NCI-H2171 treated with DMSO at 0.1 percent for 48 hours (cell line): ENCODE data around the gene DBN1.
"Not testable (repeated sequence)": the region's sequence is repeated elsewhere in the genome, so short reads cannot be mapped to it uniquely, and the experiment has no call there.

ENCODE experiments used
- DNase-seq: peaks from one replicate; lab custom pipeline; 2025; lab: John Stamatoyannopoulos, UW

DBN1 gene

DNA sequence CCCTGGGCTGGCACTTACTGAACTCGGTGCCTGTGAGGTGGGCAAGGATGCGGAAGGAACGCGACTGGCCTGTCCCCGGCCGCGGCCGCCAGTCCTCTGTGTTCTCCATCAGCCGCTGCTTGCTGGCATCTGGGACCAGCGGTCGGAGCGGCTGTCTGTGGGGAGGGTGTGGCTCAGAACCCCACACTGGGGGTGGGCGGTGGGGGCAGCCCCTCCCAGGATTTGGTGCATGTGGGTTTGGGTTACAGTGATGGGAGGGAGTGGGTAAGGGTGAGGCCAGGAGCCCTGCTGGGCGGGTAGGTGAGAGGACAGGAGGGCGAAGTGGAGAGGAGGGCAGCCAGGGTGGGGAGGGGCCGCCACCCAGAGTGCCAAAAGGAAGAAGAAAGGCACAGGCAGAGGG lies 17.6 kb upstream of the DBN1 start:
- no peak for DNase-seq

DNA sequence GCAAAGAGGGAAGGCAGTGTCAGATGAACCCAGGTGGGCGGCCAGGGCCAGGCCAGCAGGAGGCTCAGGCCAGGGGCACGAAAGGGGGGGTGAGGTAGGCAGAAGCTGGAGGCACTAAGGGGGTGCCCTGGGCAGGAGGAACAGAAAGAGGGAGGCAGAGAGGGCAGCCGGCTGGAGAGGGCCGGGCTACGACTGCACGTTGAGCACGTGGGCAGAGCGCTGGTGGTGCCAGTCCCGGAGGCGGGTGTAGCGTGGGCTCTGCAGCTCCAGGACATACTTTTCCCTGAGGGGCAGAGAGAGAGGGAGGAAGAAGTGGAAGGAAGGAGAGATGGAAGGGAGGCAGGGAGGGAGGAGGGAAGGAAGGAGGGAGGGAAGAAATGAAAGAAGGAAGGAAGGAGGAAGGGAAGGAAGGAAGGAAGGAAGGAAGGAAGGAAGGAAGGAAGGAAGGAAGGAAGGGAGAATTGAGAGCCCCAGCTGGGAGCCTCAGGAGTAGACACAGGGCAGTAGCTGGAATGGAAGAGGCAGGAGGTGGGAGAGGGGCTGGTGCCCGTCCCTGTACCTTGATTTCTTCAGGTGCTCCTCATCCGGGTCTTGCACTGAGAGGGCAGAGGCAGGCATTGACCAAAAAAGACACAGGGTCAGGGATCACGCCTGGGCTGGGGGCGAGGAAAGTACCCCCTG lies 17.0 kb upstream of the DBN1 start:
- no peak for DNase-seq

DNA sequence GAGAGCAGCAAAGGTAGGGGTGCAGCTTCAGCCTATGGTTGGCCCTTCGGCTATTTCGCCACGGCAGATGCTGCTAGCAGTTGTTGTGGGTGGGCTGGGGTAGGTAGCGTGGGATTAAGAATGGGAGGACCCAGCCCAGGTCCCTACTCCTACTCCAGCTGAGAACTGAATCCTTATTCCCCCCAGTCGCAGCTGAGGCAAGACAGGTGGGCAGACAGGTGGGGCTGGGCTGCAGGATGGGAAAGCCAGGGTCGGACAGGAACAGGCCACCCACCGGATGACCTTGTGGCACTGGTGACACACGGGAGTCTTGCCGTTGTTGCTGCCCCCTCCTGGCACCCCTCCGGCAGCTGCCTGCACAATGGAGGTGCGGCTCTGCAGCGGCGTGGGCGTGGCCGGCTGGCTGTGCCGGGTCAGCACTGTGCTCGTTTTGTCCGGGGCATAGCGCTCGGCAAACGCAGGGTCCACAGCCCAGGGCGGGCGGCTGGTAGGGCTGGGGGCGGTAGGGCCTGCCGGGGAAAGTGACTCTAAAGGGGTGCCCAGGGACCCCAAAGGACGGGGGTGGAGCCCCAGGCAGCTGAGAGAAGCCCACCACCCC lies 15.8 kb upstream of the DBN1 start:
- DNase-seq = no peak

DNA sequence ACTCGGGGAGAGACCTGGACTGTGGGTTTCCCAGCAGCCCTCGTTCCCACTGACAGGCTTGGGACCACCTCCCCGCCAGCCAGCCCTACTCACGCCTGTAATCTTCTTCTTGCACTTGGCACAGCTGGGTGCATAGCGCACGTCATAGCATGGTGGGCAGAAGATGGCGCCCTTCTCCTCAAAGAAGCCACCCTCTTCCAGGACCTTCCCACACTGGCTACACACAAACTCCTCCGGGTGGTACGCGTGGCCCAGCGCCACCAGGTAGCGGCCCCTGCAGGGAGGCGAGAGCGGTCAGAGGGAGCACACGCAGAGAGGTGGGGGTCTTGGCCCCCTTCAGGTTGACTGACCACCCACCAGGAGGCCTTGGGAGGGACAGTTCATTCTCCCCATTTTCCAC lies 14.5 kb upstream of the DBN1 start:
- DNase-seq = no peak

DNA sequence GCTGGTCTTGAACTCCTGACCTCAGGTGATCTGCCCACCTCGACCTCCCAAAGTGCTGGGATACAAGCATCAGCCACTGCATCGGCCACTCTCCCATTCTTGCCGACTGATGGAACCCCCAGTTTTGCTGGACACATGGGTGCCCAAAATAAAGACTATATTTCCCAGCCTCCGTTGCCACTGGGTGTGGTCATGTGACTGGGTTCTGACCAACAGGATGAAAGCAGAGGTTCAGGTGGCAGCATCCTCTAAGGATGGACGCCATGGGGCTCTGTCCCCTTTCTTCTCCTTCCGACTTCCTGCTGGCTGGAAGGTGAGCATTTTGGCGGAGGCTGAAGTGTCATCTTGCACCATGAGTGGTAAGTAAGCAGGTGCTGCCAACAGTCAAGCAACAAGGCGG lies 13.7 kb upstream of the DBN1 start:
- no peak for DNase-seq

DNA sequence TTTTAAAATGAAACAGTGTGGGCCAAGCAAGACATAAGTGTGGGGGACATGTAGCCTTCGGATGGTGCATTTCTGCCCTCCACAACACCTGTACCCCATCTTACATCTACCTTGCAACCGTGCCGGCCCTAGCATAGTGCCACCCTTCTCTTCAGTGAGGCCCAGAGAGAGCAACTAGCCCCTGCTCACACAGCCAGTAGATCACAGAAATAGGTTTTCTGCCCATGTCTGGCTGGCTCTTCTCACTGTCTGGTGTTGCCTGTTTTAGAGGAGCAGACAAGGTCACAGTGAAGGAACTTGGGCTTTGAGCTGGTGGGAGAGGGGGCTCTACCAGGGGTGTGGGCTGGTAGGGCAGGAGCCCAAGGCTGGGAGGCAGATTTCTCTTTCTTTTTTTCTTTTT lies 12.8 kb upstream of the DBN1 start:
- no peak for DNase-seq

DNA sequence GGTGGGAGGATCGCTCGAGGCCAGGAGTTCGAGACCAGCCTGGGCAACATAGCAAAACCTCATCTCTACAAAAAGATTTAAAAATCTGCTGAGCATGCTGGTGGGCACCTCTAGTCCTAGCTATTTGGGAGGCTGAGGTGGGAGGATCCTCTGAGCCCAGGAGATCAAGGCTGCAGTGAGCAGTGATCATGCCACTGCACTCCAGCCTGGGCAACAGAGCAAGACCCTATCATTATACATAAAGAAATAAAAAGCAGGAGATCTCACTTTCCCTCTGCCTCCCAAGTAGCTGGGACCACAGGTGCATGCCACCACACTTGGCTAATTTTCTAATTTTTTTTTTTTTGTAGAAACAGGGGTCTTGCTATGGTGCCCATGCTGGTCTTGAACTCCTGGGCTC lies 12.3 kb upstream of the DBN1 start:
- DNase-seq = not testable (repeated sequence)

DNA sequence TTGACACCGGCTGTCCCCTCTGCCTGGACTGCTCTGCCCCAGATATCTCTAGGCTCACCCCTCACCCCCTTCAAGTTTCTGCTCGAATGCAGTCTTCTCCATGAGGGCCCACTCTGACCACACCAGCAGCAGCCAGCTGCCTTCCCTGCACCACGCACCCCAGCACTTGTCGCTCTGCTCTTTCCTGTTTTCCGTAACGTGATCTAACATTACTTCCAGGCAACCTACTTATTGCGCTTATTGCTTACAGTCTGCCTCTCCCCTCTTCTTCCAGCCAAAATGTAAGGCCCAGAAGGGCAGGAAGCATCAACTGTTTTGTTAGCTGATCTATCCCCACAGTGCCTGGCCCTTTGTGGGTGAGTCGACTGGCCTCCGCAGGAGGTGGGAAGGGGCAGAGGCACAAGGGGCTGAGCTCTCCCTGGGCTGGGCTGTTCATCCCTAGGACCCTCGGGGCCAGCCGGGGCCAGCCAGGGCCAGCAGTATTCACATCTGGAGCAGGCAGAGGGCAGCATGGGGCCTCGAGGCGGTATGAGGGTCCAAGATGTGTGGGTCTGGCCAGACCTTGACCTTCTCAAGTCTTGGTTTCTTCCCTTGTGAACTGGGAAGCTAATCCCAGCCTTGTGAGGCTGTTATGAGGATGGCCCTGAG lies 11.6 kb upstream of the DBN1 start:
- DNase-seq = peak; percentile 19

DNA sequence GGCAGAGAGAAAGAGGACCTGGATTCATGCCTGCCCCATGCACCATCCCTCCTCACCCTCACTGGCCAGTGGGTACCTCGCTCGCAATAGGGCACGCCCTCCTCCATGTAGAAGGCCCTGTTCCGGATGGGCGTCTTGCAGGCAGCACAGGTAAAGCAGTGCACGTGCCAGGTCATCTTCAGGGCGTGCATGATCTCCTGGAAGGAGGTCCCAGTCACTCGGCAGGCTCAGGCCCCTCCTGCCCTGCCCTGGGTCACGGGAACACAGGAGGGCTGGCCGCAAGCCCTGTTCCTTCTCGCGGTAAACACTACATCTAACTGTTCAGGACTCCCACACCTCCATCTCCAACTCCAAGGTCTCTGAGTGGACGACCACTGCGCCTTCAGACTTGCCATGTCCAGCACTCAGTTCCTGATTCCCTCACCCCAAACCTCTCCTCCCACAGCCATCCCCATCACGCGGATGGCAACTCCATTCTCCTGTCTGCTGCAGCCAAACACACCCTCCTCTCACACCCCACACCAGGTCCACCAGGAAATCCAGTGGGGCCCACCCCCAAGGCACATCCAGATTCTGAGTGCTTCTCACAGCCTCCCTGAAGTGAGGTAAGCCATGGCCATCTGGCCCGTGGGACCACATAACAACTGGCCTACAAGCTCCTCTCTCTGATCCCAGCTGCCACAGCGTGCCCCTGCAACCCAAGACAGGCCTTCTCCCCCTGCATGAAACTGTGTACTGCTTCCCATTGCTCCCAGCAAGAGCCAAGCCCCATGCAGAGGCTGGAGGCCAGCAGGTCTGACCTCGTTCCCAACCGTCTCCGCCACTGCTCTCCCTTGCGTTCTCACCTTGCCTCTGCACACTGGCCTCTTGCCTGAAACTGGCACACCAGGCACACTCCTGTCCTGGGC lies 10.8 kb upstream of the DBN1 start:
- DNase-seq = no peak

DNA sequence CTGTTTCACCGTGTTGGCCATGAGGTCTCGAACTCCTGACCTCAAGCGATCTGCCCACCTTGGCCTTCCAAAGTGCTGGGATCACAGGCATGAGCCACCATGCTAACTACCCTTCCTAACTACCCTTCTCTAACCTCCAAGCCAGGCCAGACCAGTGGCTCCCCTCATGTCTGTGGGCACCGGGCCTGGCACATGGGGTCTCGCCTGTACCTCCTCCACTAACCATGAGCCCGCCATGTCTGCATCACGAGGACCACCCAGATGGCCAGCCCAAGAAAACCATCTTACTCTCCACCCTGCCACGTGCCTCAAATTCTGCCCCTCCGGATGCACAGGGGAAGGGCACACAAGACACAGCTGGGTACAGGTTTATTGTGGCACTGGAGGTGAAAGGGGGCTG lies 9.6 kb upstream of the DBN1 start:
- no peak for DNase-seq

DNA sequence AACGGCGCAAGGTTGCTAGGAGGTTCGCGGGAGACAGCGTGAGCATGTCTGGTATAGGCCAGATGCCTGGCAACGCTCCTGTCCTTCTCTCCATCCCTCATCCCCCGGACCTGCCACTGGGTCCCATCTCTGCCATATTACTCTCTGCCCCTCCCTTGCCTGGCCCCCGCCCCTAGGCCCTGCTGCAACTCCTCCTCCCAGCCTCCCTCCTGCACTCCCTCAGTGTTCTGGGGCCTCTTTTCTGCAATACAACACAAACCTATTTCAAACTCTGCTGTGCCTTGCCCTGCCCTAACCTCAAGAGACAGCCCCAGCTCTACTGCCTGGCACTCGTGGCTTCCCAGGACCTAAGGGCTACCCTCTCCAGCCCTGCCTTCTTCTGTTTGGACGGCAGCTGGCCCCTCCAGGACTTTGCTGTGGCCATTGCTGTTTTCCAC lies 8.9 kb upstream of the DBN1 start:
- no peak for DNase-seq

DNA sequence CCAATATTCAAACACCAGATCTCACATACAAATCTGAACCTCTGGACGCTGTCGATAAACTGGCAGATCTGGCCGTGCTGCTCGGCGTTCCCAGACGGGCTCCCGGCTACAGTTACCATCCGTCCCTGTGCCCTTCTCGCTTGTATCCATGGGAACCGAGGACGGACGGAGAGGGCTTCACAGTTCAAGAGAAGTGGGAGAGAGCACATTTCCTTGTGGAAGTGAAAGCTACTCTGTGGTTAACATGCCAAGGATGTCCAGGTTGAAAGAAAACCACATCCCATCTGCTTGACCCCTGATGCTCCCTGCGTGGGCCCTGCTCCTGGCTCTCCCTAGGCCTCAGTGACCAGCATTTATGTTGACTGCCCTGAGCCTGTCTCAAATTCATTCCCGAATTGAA lies 6.3 kb upstream of the DBN1 start:
- DNase-seq = no peak

DNA sequence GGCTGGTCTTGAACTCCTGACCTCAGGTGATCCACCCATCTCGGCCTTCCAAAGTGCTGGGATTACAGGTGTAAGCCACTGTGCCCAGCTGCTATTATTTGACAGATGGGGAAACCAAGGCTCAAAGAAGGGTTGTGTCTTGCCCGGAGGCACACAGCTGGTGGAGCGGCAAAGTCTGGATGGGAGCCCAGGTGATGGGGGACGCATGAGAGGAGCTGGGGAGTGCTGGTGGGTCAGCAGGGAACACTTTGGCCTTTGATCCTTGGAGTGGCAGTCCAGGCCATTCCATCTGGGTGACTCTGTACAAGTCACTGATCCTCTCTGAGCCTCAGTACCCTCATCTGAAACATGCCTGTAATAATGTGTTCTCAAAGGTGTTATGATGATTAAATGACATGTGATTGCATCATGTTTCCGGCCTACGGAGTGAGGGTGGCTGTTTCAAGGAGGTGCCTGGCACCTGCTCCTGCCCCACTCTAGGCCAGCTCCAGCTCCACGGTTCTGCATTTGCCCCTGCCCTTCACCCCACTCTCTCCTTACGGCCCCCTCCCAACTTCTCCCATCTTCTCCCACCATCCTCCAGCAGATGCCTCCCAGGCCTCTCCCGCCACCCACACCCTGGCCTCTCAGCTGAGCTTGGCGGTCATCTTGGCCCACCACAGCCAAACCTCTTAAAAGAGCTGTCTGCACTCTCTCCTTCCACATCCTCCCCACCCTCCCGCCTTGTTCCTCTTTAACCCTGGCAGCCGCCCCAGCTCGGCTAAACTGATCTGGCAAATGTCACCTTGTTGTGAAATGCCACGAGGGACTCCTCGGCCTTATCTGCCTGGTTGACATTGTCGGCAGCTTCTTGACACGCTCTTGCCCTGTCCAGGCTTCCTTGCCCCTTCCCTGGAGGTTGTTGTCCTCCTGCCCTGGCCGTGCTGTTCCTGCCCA lies 5.5 kb upstream of the DBN1 start:
- no peak for DNase-seq

DNA sequence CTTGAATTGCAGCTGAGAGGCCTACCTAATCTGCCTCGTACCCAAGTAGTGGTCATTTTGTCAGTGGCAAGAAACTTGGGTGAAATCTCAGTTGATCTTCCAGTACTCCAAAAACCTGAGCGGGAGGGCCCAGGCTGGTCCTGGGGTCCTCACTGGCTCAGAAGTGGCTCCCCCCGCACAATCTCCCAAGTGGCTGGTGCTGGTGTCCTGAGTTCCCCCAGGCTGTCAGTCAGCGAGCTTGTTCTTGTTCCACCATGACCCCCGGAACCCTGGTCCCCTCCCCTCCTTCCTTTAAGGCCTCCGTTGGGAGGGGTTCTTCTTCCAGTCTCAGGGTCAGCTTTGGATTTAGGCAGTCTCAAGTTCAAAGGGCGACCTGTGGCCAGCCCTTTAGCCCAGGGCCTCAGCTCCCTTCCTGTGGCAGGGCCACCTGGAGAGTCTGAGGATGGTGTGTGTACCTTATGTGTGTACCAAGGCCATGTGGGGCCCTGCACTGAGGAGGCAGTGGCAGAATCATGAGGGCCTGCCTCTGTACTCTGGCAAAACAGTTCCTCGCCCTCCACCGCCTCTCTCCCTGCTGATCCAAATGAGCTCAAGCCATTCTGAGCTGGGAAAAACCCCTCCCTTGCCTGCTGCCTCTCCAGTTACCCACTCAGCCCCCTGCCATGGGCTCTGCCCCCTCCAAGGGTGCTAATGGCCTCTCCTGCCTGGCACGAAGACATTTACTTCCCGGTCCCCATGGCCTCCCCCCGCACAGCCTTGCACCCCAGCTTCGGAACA lies 4.5 kb upstream of the DBN1 start:
- no peak for DNase-seq

DNA sequence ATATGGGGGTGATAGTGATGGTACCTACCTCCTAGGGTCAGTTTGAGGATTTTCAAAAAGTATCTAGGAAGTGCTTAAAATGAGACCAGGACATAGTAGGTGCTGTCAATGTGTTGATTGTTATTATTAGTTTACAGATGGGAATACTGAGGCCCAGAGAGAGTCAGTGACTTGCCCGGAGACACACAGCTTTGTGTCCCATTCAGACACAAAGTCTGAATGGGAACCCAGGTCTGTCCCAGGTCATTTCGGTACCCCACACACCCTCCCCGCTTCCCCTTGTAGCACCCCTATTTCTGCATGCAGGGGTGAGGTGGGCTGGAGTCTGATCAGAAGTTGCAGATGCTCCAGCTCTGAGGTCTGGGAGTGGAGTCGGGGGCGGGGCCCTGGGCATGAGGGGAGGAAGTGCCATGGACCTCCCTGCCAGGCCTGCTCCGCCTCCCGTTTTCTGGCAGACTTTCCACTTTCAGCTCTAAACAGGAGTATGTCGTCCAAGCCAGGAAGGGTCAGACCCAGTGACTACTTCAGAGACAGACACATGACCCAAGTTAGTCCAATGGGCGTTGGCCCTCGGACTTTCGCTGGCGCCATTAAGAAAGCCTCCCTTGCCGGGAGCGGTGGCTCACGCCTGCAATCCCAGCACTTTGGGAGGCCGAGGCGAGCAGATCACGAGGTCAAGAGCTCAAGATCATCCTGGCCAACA lies 3.2 kb upstream of the DBN1 start:
- DNase-seq = no peak

DNA sequence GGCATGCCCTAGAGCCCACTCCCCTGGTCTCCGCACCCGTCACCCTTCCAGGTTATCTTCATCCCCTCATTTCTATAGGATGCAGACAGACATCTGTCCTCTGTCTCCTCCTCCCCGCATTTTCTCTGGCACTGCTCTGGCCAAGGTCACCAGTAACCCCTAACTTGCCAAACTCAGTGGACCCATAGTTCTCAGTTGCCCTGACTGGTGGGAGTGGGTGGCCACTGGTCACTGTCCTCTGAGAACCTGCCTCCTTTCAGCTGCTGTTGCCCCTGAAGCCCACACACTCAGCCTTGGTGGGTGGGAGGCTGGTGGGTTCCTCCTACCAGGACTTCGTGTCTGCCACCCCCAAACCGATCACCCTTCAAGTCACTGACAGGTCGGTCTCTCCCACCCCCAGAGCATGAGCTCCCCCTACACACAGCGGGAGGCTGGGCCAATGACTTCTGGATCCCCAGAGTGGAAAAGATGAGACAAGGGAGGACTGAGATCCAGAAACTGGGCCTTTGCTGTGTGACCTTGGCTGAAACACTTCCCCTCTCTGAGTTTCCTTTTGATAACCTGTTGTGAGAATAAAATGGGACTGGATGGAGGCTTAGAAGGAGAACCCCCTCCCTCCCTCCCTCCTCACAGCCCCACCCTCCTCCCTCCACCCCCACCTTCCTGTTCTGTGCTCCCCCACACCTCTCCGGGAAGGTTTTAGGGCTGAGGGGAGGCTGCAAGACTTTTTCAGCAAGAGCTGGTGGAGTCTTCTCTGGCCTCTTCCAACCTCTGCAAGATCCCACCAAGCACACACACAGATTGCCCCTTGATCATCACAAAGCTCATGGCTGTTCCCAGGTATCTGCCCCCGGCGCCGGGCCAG lies 2.4 kb upstream of the DBN1 start:
- no peak for DNase-seq

DNA sequence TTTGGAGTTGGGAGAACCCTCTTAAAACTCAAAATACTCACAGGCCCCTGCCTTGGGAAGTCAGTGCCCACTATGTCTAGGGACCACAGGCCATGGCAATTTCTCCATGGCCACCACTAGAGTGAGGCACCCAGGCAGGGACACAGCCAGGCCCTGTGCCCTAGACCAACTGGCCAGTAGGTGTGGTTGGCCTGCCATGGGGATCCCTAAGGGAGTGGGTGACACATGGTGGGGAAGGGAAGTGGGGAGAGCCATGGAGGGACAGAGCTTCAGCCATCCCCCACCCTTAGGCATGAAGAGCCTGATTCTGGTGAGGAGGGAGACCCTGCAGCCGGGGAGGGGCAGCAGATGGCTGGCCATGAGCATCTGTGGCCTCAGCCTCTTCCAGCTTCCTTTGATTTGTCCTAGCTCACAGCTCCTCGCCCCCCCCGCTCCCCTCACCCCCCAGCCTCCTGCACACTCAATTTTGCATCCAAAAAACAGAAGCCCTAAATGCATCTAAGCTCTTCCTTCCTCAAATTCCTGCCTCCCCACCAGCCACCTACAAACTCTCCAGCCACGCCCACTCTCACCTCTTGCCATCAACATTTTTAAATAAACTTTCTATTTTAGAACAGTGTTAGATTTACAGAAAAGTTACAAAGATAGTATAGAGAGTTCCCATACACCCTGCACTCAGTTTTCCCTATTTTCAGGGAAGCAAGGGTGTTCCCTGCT lies 1.6 kb upstream of the DBN1 start:
- no peak for DNase-seq

DNA sequence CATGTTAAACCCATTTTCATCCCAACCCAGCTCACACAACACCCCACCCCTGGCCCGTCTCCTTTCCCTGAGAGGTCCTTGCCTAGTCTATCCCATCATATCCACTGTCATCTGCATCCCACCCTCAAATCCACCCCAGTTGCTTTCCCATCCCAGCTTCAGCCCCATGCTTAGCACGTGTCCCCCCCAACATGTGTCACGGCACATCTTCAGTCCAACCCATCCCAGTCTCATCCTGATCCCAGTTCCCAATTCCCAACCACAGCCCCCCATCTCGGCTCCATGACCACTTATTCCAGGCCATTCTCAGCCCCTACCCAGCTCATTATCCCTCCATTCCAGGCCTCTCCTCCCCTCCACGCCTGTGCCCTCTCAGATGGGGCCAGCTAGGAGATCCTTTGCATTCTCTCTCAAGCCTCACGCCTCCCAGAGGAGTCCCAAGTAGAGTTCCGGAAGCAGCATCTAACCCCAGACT lies 605 bp upstream of the DBN1 start:
- no peak for DNase-seq
